ENCODE measurements around the gene HNRNPM.

HNRNPM gene

GRCh38 chr19:8487137-8487851 is 42.5 kb downstream of the HNRNPM start:
- no peak for DNase-seq

GRCh38 chr19:8488365-8488764 is 43.6 kb downstream of the HNRNPM start:
- DNase-seq = no peak

- DNase-seq = no peak
These were observed 45.0 kb downstream of the HNRNPM start for GRCh38 chr19:8489561-8490394.

- DNase-seq = no peak
These were observed 45.6 kb downstream of the HNRNPM start for GRCh38 chr19:8490395-8490760.

GRCh38 chr19:8490873-8491272 is 46.1 kb downstream of the HNRNPM start:
- DNase-seq = no peak

GRCh38 chr19:8491574-8491973 is 46.8 kb downstream of the HNRNPM start:
- DNase-seq = no peak

GRCh38 chr19:8494158-8494557 is 49.4 kb downstream of the HNRNPM start:
- DNase-seq = no peak

GRCh38 chr19:8498295-8498694 is 53.5 kb downstream of the HNRNPM start:
- DNase-seq = no peak

- DNase-seq = no peak
These were observed 54.5 kb downstream of the HNRNPM start for GRCh38 chr19:8499048-8499833.

- DNase-seq = no peak
These were observed 55.4 kb downstream of the HNRNPM start for GRCh38 chr19:8500158-8500557.

- DNase-seq = no peak
These were observed 56.7 kb downstream of the HNRNPM start for GRCh38 chr19:8501516-8501915.

GRCh38 chr19:8501981-8502380 is 57.2 kb downstream of the HNRNPM start:
- DNase-seq = no peak

GRCh38 chr19:8503510-8503909 is 58.7 kb downstream of the HNRNPM start:
- no peak for DNase-seq

GRCh38 chr19:8504171-8504570 is 59.4 kb downstream of the HNRNPM start:
- DNase-seq = no peak

GRCh38 chr19:8504919-8505318 is 60.1 kb downstream of the HNRNPM start:
- DNase-seq = no peak

GRCh38 chr19:8505680-8506401 is 61.1 kb downstream of the HNRNPM start:
- peak; percentile 67 for DNase-seq

- peak; percentile 18 for DNase-seq
These were observed 61.7 kb downstream of the HNRNPM start for GRCh38 chr19:8506402-8506957.

GRCh38 chr19:8510589-8511115 is 65.9 kb downstream of the HNRNPM start:
- no peak for DNase-seq

- no peak for DNase-seq
These were observed 66.9 kb downstream of the HNRNPM start for GRCh38 chr19:8511573-8512101.

- no peak for DNase-seq
These were observed 67.6 kb downstream of the HNRNPM start for GRCh38 chr19:8512115-8512967.

All from NCI-H1092 (cell line).